ENCODE results near the gene SLC4A3.

DNA sequence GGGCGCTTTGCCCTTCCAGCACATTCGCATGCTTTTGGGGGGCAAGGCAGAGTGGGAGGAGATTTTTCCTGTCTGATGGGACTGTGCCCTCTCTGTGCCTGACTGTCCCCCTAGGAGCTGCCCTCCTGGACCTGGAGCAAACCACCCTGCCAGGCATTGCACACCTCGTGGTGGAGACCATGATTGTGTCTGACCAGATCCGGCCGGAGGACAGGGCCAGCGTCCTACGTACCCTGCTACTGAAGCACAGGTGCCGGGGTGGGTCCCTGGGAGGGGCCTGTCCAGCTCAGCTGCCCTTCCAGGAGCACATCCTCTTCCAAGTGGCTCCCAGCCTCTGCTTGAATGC, 5.3 kb downstream of the SLC4A3 start:
- TF ChIP-seq, protein P1, sequence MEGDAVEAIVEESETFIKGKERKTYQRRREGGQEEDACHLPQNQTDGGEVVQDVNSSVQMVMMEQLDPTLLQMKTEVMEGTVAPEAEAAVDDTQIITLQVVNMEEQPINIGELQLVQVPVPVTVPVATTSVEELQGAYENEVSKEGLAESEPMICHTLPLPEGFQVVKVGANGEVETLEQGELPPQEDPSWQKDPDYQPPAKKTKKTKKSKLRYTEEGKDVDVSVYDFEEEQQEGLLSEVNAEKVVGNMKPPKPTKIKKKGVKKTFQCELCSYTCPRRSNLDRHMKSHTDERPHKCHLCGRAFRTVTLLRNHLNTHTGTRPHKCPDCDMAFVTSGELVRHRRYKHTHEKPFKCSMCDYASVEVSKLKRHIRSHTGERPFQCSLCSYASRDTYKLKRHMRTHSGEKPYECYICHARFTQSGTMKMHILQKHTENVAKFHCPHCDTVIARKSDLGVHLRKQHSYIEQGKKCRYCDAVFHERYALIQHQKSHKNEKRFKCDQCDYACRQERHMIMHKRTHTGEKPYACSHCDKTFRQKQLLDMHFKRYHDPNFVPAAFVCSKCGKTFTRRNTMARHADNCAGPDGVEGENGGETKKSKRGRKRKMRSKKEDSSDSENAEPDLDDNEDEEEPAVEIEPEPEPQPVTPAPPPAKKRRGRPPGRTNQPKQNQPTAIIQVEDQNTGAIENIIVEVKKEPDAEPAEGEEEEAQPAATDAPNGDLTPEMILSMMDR (conservative IDR thresholded peaks at IDR 0.05), result no peak
- TF ChIP-seq EZH2 (IDR thresholded peaks at IDR 0.05; ENCODE audit: low read depth), result no peak
